ENCODE data around the gene WAPL. TPM values are rescaled to one million over a fixed set of nuclear protein-coding genes. Genes with fewer than 3 reads are reported as not detected.

The WAPL gene
- total and polyA plus RNA-seq, 2 of the 4 experiments (the other 2 are of a cell fraction): 11.5 to 31.7 TPM

DNA sequence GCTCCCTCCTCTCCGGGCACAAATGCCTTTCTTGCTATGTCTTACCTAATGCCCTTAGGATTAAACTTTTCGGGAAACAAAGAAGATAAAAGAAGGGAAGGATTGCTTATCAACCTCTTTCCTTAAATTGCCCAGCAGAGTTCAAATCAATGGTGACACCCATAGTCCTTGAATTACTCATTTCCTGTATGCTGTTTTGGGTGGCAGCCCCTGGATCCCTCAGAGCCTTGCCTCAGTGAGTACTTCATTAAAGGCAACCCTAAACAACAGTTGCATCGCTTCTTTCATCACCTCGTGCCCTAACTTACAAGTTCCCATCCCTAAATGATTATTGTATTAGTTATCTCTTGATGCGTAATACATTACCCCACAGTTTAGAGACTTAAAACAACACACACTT lies 31.6 kb upstream of the WAPL start:
- no CpG with 5 or more reads among the region's 5 CpGs for WGBS, 2 experiments (ENCODE audit: extremely low coverage in 2 of 2, insufficient read length in 1 of 2)
- dilution Hi-C loops (cut with HindIII; ENCODE audit: low sequenced_read_pairs, unreplicated experiment): no loop called here
- Histone ChIP-seq H2BK15ac (ENCODE audit: low read depth, low read length) (no peak overlapping the region), H3K4me1 (ENCODE audit: control insufficient read depth, insufficient read depth, low read length) (no peaks in the 10 kb centered on the region), H4K5ac (ENCODE audit: low read depth, low read length) (no peak overlapping the region), H2AK9ac (replicated peaks; ENCODE audit: low read depth, low read length, poor library complexity) (no peak overlapping the region), H3K9me1 (ENCODE audit: insufficient read depth, low read length) (no peaks in the 10 kb centered on the region; the same call in 1 of the 2 replicates), H4K8ac (ENCODE audit: low read depth in 2 of 2, low read length in 2 of 2) (no peak overlapping the region), H2AK5ac (ENCODE audit: low read depth, low read length) (no peak overlapping the region), H3K9me3 (ENCODE audit: control insufficient read depth, insufficient read depth, low read length) (peaks cover 3% of the 10 kb centered on the region), H2BK20ac (ENCODE audit: low read depth, low read length) (no peak overlapping the region), H3K79me1 (ENCODE audit: low read depth in 1 of 2, low read length in 2 of 2) (no peaks in the 10 kb centered on the region), H3K27me3 (ENCODE audit: control insufficient read depth, insufficient read depth, low read length) (peaks cover 12% of the 10 kb centered on the region), H3K4me3 (ENCODE audit: insufficient read depth, low read depth, low read length) (no peak overlapping the region), H3K23ac (ENCODE audit: low read depth, low read length) (no peak overlapping the region), H3K56ac (ENCODE audit: extremely low read depth, insufficient read depth, low read length) (no peak overlapping the region), H4K91ac (ENCODE audit: insufficient read depth, low read depth, low read length) (no peak overlapping the region), H3K4me2 (ENCODE audit: low read depth, low read length) (no peak overlapping the region), H4K20me1 (ENCODE audit: insufficient read depth, low read length) (no peaks in the 10 kb centered on the region), H3K14ac (replicated peaks; ENCODE audit: low read depth, low read length) (no peak overlapping the region), H2BK120ac (ENCODE audit: low read depth, low read length) (no peak overlapping the region), H3K27ac (ENCODE audit: insufficient read depth, low read length) (no peak overlapping the region), H3K9ac (ENCODE audit: low read depth, low read length) (no peak overlapping the region), H3K4ac (ENCODE audit: low read depth, low read length) (no peak overlapping the region), H3K36me3 (ENCODE audit: control insufficient read depth, insufficient read depth, low read length) (no peaks in the 10 kb centered on the region), H3K18ac (ENCODE audit: low read depth, low read length) (no peak overlapping the region), H2AFZ (replicated peaks; ENCODE audit: low read length, poor library complexity) (no peak overlapping the region), H2BK5ac (ENCODE audit: low read depth, low read length, poor library complexity, severe bottlenecking) (no peak overlapping the region)
- DNase-seq (no peak), ATAC-seq (ENCODE audit: low read depth) (no peak)
- in situ Hi-C loops (cut with MboI; ENCODE audit: low sequenced_read_pairs): no loop called here
- BruUV-seq (replicated peaks): no TSS peak
- CTCF ChIA-PET: no interaction called here
- intact Hi-C loops (cut with micrococcal nuclease): no loop called here
- POLR2A ChIA-PET (ENCODE audit: unreplicated experiment): no interaction called here
- TF ChIP-seq RFX5 (IDR thresholded peaks at IDR 0.05; ENCODE audit: low read depth, low read length): no peak
- TF ChIP-seq FOS (IDR thresholded peaks at IDR 0.05; ENCODE audit: low read depth, low read length): no peak

Data from IMR-90 (cell line).